GM21423 (cell line): Measurements from ENCODE around the gene NXPH3.

ENCODE experiments used
- ATAC-seq: cut with Tn5 transposase; IDR thresholded peaks from one replicate; pipeline ENCODE4 v1.9.1; 2021; ENCODE audit warnings: mild to moderate bottlenecking, moderate library complexity; ENCODE audit not compliant: unreplicated experiment

Gene NXPH3

GRCh38 chr17:49574945-49575678 lies 559 bp upstream of the NXPH3 start:
- no peak for ATAC-seq

GRCh38 chr17:49576088-49576916 lies 631 bp downstream of the NXPH3 start:
- no peak for ATAC-seq

- ATAC-seq = no peak
These were observed 1.4 kb downstream of the NXPH3 start for GRCh38 chr17:49576917-49577649.

DNA sequence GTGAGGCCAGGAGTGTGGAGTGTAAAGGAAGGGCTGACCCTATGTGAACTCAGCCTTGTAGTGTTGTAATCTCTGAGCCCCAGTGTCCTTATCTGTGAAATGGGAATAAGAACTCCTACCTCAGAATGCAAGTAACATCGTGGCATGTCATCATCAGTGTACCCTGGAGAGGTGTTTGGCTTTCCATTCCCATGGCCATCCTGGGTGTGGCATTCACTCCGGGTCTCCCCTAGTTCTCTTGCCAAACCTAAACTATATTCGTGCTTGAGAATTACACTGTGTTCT lies 1.9 kb downstream of the NXPH3 start:
- no peak for ATAC-seq

DNA sequence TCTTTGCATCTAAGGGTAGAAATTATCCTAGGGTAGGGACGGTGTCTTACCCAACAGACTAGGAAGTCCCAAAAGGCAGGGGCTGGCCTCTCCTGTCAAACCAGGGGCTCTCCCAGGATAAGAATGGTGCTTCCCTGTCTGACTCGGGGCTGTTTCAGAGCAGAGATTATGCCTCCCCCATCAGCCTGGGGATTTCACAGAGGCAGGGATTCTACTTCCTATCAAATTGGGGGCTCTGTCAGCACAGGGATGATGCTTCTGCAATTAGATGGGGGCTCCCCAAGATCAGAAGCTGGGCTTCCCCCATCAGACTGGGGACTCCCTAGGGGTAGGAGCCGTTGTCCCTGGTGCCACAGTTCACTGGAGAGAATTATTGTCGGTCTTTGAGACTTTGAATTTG lies 2.3 kb downstream of the NXPH3 start:
- ATAC-seq = no peak

DNA sequence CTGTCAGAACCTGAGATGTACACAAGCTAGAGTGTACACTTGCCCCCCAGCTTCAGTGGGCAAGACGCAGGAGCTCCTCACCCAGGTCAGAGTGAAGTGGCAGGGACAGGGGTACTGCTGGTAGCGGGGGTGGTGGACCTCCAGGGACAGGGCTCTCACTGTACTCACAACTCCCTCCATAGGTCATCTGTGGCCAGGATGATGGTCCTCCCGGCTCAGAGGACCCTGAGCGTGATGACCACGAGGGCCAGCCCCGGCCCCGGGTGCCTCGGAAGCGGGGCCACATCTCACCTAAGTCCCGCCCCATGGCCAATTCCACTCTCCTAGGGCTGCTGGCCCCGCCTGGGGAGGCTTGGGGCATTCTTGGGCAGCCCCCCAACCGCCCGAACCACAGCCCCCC lies 2.7 kb downstream of the NXPH3 start:
- no peak for ATAC-seq

- no peak for ATAC-seq
These were observed 3.4 kb downstream of the NXPH3 start for GRCh38 chr17:49578952-49579500.

- no peak for ATAC-seq
These were observed 3.9 kb downstream of the NXPH3 start for GRCh38 chr17:49579522-49579921.

GRCh38 chr17:49580055-49580721 lies 4.5 kb downstream of the NXPH3 start:
- ATAC-seq = no peak

DNA sequence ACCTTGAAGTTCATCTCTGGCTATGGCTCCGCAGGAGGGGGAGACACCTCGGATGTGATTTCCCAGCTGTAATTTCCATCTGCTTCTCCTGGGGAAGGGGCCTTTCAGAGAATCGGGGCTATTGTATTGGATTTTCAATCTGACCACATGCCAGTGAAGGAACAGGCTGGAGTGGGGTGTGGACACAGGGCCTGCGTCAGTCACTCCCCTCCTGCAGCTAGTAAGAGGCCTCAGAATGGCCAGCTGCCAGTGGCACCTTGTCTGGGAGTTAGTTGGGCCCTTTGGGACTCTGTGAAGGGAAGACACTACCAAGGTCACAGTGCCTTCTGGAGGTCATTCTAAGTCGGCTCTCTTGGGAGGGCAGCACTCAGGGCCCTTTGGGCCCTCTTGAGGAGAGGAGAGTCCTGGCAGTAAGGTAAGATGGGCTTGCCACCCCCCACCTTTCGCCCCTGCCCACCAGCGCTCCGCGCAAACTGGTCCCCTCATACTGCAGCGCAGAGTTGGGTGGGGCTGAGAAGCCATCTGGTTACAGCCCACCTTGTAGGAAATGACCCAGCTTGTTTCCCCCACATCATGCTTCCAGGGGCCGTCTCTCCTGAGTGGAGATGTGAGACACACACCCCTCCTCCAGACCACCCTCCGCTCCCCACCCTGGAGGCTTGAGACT lies 5.4 kb downstream of the NXPH3 start:
- no peak for ATAC-seq

GRCh38 chr17:49581648-49581998 lies 6.0 kb downstream of the NXPH3 start:
- ATAC-seq = no peak

DNA sequence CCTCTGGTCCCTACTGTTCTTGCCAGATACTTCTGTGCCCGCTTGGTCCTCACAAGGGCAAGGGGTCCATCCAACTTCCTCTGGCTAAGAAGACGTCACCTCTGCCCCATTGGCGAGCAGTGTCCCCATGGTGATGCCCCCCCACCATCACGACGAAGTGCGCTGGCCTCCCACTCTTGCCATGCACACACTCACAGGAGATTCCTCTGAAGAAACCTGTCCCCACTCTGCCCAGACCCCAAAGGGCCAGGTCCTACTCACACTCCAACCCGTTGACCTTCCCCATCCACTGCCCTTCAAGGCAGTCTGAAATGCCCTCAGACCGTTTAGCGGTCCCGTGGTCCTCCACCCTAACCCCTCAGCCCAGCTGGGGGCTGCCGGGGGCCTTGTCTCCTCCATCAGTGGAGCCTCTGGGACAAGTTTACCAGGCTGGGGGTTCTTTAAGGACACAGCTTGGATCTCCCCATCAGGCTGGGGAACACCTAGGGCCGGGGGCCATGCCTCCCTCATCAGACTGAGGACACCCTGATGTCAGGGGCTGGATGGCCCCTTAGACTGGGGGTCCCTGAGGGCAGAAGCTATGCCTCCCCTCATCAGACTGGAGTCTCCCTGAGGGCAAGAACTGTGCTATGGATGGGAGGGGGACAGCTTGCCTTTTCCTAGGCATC lies 6.5 kb downstream of the NXPH3 start:
- ATAC-seq = no peak

DNA sequence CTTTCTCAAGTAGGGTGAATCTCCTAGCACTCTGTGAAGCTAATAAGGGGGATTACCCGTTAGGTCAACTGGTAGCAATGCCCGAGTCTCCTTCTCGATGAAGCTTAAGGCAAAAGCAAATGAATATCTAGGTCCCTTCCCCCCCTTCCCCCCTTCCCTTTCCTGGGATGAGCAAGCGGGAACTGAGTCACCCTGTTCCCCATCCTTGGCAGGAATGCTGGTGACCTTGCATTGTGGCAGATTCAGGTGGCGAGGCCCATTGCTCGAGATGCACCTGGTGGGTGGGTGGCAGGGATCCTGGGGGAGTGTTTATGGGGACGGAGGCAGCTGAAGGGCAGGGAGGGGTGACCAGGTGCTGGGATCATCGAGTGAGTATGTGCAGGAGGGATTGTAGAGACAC lies 7.1 kb downstream of the NXPH3 start:
- ATAC-seq = no peak

GRCh38 chr17:49583226-49583625 lies 7.6 kb downstream of the NXPH3 start:
- no peak for ATAC-seq

DNA sequence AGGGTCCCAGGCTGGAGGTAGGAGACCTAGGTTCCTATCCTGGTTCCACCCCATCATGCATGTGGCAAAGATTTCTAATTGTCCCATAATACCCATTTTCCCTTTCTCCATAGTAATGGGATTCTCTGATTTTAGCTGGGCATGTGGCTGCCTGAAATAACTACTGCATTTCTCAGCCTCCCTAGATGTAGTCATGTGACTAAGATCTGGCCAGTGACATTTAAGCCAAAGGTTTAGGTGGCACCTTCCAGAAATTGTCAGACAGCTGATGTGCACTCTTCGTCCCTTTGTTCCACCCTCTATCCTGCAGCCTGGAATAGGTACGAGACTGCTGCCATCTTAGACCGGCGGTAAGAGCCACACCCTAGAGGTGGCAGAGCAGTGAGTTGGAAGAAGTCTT lies 8.2 kb downstream of the NXPH3 start:
- ATAC-seq = no peak

DNA sequence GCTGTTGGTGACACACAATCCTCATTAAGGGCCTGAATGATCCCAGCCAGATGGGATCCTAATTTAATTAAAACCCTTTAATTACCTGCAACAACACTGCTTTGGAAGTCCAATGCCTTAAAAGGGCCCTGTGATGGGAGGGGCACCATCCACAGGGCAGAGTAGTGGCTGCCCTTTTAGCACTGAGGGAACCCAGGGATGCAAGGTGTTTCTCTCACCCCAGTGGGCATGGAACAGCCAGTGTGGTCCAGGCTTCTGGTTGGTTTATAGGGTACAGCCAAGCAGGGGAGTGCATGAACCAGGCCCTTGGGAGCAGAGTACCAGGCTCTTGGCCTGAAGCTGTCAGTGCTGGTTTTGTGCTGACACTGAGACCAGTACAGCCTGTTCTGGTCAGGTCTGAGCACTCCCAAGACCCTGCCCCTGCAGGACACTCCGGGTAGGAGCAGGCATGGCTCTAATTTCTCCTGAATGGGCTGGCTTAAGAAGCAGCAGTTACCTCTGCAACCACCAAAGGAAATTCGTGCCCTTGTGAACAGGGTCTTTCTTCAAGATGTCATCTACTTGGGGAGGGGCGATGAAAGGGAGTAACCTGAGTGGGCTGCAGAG lies 9.9 kb downstream of the NXPH3 start:
- ATAC-seq = no peak

- no peak for ATAC-seq
These were observed 11.8 kb downstream of the NXPH3 start for GRCh38 chr17:49587366-49588073.

- no peak for ATAC-seq
These were observed 12.6 kb downstream of the NXPH3 start for GRCh38 chr17:49588312-49588711.
